ENCODE results near the gene ABT1.

DNA sequence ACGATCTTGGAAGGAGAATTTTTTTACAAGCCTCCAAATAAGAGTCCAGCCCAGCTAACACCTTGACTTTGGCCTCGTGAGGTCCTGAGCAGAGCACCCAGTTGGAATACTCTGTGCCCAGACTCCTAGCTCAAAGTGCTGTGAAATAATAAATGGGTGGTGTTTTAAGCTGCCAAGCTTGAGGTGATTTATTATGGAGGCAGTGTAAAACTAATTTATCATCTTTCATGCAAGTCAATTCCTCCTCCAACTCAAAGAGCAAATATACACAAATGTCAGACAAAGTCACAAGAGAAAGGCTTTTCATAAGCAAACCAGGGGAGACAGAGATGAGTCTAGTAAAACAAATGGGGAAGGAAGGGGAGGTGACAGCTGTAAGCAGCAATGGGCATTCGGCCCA, 12.7 kb downstream of the ABT1 start:
- TF ChIP-seq, protein P1, sequence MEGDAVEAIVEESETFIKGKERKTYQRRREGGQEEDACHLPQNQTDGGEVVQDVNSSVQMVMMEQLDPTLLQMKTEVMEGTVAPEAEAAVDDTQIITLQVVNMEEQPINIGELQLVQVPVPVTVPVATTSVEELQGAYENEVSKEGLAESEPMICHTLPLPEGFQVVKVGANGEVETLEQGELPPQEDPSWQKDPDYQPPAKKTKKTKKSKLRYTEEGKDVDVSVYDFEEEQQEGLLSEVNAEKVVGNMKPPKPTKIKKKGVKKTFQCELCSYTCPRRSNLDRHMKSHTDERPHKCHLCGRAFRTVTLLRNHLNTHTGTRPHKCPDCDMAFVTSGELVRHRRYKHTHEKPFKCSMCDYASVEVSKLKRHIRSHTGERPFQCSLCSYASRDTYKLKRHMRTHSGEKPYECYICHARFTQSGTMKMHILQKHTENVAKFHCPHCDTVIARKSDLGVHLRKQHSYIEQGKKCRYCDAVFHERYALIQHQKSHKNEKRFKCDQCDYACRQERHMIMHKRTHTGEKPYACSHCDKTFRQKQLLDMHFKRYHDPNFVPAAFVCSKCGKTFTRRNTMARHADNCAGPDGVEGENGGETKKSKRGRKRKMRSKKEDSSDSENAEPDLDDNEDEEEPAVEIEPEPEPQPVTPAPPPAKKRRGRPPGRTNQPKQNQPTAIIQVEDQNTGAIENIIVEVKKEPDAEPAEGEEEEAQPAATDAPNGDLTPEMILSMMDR (IDR thresholded peaks at IDR 0.05; ENCODE audit: low read depth, low read length, poor library complexity, severe bottlenecking): no peak
- TF ChIP-seq EZH2phosphoT487 (IDR thresholded peaks at IDR 0.05; ENCODE audit: borderline replicate concordance, low read length): no peak

Data from DOHH2 (cell line).